Measurements from ENCODE around the gene RPIA. TPM values are rescaled to one million over a fixed set of nuclear protein-coding genes. Genes with fewer than 3 reads are reported as not detected.
"Not testable (repeated sequence)": the region's sequence is repeated elsewhere in the genome, so short reads cannot be mapped to it uniquely, and the experiment has no call there.

RPIA gene
- 29.1 TPM for polyA plus RNA-seq (2012; ENCODE audit: low read depth, missing spikeins)

DNA sequence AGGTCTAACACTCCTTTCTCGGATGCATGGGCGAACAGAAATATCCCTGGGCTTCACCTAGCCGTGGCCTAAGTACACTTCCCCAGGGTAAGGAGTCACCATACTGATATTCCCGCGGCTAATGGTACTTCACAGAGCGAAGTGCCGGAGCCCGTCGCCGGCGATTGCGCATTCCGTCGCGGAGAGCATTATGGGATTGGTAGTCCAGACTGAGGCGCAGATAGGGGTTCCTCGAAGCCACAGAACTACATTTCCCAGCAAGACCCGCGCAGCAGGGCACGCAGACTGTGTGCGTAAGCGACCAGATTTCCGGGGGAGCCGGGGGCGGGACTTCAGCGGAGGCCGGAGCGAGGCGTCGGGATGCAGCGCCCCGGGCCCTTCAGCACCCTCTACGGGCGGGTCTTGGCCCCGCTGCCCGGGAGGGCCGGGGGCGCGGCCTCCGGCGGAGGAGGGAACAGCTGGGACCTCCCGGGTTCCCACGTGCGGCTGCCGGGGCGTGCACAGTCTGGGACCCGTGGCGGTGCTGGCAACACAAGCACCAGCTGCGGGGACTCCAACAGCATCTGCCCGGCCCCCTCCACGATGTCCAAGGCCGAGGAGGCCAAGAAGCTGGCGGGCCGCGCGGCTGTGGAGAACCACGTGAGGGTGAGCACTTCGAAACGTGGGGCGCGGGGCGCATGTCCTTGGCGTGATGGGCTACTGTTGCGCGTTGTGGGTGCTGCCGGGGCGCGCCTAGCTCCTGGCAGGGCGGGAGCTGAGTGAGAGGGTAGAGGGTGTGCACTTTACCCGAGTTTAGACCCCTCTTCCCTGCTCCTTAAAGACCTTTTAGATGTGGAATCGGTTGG is at the start of gene RPIA:
Gene RPIA (plus strand): TSS at position 335 of the 845 bp plus-strand sequence. CDS start 26 bp downstream, at position 361.
- FAIRE-seq (peak; percentile 95), DNase-seq (ENCODE audit: insufficient read length, low spot score) (peak; percentile 88)
- peak; percentile 72; the same call in 1 of the 2 replicates for TF ChIP-seq TAF1 (IDR thresholded peaks at IDR 0.05; ENCODE audit: low read depth, low read length)
- peak; percentile 34; the same call in 1 of the 2 replicates for TF ChIP-seq SPI1 (IDR thresholded peaks at IDR 0.05; ENCODE audit: low read depth, low read length)
- TF ChIP-seq POLR2AphosphoS5 (IDR thresholded peaks at IDR 0.05; ENCODE audit: low read depth, low read length): peak; percentile 79
- peak; percentile 75 for TF ChIP-seq POU2F2 (IDR thresholded peaks at IDR 0.05; ENCODE audit: low read depth, low read length)
- TF ChIP-seq POLR2A (IDR thresholded peaks at IDR 0.05; ENCODE audit: low read depth, low read length): peak; percentile 86
- peak; percentile 8 for TF ChIP-seq PAX5 (IDR thresholded peaks at IDR 0.05; ENCODE audit: insufficient read depth, low read length, severe bottlenecking)

DNA sequence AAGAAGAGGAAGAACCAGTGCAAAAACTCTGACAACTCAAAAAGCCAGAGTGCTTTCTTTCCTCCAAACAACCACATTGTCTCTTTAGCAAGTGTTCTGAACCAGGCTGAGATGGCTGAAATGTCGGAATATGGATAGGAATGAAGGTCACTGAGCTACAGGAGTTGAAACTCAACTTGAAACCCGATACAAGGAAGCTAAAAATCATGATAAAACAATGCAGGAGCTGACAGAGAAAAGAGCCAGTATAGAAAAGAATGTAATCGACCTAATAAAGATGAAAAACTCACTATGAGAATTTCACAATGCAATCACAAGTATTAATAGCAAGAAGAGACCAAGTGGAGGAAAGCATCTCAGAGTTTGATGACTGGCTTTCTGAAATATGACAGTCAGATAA is 49.2 kb upstream of the RPIA start:
- TF ChIP-seq POU2F2 (IDR thresholded peaks at IDR 0.05; ENCODE audit: low read depth, low read length) (no peak), POLR2A (IDR thresholded peaks at IDR 0.05; ENCODE audit: low read depth, low read length) (no peak), SPI1 (IDR thresholded peaks at IDR 0.05; ENCODE audit: low read depth, low read length) (no peak), TAF1 (IDR thresholded peaks at IDR 0.05; ENCODE audit: low read depth, low read length) (no peak)
- FAIRE-seq: no peak
- DNase-seq (ENCODE audit: insufficient read length, low spot score): no peak

DNA sequence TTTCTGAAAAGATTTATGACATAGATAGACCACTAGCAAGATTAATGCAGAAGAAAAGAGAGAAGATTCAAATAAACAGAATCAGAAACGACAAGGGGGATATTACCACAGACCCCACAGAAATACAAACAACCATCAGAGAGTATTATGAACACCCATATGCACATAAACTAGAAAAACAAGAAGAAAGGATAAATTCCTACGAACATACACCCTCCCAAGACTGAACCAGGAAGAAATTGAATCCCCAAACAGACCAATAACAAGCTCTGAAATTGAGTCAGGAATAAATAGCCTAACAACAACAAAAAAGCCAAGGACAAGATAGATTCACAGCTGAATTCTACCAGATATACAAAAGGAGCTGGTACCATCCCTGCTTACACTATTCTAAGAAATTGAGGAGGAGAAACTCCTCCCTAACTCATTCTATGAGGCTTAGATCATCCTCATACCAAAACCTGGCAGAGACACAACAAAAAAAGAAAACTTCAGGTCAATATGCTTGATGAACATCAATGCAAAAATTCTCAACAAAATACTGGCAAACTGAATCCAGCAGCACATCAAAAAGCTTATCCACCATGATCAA is 46.1 kb upstream of the RPIA start:
- DNase-seq (ENCODE audit: insufficient read length, low spot score); FAIRE-seq: not testable (repeated sequence)

DNA sequence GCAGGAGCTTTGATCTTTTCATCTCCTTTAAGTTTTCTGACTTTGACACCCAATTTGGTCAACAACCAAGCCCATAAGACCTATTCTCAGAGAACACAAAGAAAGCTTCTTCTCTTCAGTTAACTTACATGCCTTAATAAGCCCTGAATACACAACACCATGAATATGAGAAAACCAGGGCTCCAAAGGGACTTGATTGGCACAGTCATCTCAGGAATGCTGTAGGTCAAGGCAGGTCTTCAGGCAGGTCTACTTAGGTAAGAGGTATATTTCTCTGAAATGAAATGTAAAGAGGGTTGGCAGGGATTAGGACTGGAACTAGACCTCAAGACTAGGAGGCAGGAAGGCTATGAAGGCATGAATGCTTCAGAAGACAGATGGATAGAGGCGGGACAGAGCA is 39.8 kb upstream of the RPIA start:
- FAIRE-seq: no peak
- DNase-seq (ENCODE audit: insufficient read length, low spot score): no peak
- TF ChIP-seq PAX5 (IDR thresholded peaks at IDR 0.05; ENCODE audit: insufficient read depth, low read length, severe bottlenecking) (no peak), SPI1 (IDR thresholded peaks at IDR 0.05; ENCODE audit: low read depth, low read length) (no peak), POLR2A (IDR thresholded peaks at IDR 0.05; ENCODE audit: low read depth, low read length) (no peak), POU2F2 (IDR thresholded peaks at IDR 0.05; ENCODE audit: low read depth, low read length) (no peak), POLR2AphosphoS5 (IDR thresholded peaks at IDR 0.05; ENCODE audit: low read depth, low read length) (no peak)

DNA sequence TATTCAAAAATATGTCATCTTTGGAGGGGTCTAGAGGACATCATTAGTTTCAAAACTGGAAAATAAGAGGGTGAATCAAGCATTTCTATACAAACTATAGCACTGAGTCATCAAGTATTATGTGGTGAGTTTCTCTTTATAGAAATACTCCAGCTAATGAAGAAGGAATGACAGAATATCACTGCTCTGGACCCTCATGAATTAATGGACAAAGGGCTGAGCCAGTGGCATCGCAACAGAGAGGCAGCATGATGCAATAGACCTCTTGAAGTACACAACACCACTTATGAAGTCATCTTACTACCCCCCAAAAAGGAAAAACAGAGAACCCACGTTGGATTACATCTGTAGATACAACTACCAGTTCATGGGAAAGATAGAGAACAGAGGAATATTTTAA is 36.8 kb upstream of the RPIA start:
- no peak for FAIRE-seq
- TF ChIP-seq PAX5 (IDR thresholded peaks at IDR 0.05; ENCODE audit: insufficient read depth, low read length, severe bottlenecking) (no peak), SPI1 (IDR thresholded peaks at IDR 0.05; ENCODE audit: low read depth, low read length) (no peak), POLR2A (IDR thresholded peaks at IDR 0.05; ENCODE audit: low read depth, low read length) (no peak), POLR2AphosphoS5 (IDR thresholded peaks at IDR 0.05; ENCODE audit: low read depth, low read length) (no peak), POU2F2 (IDR thresholded peaks at IDR 0.05; ENCODE audit: low read depth, low read length) (no peak), TAF1 (IDR thresholded peaks at IDR 0.05; ENCODE audit: low read depth, low read length) (no peak)
- DNase-seq (ENCODE audit: insufficient read length, low spot score): no peak

DNA sequence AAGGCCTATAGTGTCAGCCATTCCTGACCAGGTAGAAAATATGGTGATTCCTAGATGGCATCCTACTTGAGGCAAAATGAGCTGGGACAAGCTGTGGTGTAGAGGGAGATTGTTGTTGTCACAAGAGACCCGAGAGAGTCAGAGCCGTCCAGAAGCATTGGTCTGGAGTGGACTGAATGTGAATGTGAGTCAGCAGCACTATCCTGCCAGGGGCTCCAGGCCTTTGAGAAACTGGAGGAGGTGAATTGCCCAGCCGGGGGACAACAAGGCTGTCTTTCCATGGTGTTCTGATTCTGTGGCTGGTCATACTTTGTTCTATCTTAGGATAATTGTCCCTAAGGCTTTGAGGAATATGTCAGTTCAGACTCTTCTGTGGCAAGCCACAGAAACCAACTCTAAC is 34.8 kb upstream of the RPIA start:
- no peak for FAIRE-seq
- DNase-seq (ENCODE audit: insufficient read length, low spot score): no peak
- TF ChIP-seq POLR2A (IDR thresholded peaks at IDR 0.05; ENCODE audit: low read depth, low read length) (no peak), POU2F2 (IDR thresholded peaks at IDR 0.05; ENCODE audit: low read depth, low read length) (no peak), TAF1 (IDR thresholded peaks at IDR 0.05; ENCODE audit: low read depth, low read length) (no peak), POLR2AphosphoS5 (IDR thresholded peaks at IDR 0.05; ENCODE audit: low read depth, low read length) (no peak)

DNA sequence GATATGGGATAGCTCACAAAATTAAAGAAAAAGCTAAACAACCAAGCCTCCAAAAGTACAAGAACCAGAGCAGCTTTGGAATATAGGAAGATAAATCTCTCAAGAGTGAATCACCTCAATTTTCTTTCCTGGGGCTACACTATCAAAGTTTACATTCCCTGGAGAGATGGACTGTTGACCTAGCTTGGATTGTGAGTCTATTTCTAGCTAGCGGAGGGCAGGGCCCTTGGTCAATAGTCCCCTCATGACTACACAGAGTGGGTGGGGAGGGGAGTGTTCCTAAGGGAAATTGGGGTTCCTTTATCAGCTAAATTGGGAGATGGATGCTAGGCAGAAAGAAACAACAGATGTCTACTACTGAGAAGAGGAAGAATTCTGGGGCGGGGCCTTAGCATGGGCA is 34.3 kb upstream of the RPIA start:
- TF ChIP-seq POLR2AphosphoS5 (IDR thresholded peaks at IDR 0.05; ENCODE audit: low read depth, low read length) (no peak), TAF1 (IDR thresholded peaks at IDR 0.05; ENCODE audit: low read depth, low read length) (no peak), PAX5 (IDR thresholded peaks at IDR 0.05; ENCODE audit: insufficient read depth, low read length, severe bottlenecking) (no peak), POLR2A (IDR thresholded peaks at IDR 0.05; ENCODE audit: low read depth, low read length) (no peak), SPI1 (IDR thresholded peaks at IDR 0.05; ENCODE audit: low read depth, low read length) (no peak), POU2F2 (IDR thresholded peaks at IDR 0.05; ENCODE audit: low read depth, low read length) (no peak)
- DNase-seq (ENCODE audit: insufficient read length, low spot score): no peak
- FAIRE-seq: no peak

DNA sequence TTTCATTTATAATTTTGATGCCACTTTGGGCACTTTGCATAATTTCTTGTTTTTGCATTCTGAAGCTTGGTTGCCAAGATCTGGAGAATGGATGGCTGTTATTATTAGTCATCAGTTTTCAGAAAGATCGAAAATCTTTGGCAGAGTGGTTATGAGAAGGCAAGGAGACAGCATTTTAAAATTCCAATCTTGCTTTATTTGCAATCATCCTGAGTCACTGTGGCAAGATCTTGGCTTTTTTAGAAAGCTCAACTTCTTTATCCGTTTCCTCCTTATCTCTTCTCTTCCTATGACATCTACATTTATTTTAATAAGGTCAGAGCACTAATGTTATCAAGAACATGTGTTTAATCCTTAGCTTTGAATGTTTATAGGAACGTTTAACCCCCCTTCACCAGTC is 33.1 kb upstream of the RPIA start:
- DNase-seq (ENCODE audit: insufficient read length, low spot score) (no peak), FAIRE-seq (no peak)
- TF ChIP-seq POU2F2 (IDR thresholded peaks at IDR 0.05; ENCODE audit: low read depth, low read length): no peak
- TF ChIP-seq PAX5 (IDR thresholded peaks at IDR 0.05; ENCODE audit: insufficient read depth, low read length, severe bottlenecking): no peak
- TF ChIP-seq SPI1 (IDR thresholded peaks at IDR 0.05; ENCODE audit: low read depth, low read length): no peak
- no peak for TF ChIP-seq POLR2AphosphoS5 (IDR thresholded peaks at IDR 0.05; ENCODE audit: low read depth, low read length)
- no peak for TF ChIP-seq TAF1 (IDR thresholded peaks at IDR 0.05; ENCODE audit: low read depth, low read length)

DNA sequence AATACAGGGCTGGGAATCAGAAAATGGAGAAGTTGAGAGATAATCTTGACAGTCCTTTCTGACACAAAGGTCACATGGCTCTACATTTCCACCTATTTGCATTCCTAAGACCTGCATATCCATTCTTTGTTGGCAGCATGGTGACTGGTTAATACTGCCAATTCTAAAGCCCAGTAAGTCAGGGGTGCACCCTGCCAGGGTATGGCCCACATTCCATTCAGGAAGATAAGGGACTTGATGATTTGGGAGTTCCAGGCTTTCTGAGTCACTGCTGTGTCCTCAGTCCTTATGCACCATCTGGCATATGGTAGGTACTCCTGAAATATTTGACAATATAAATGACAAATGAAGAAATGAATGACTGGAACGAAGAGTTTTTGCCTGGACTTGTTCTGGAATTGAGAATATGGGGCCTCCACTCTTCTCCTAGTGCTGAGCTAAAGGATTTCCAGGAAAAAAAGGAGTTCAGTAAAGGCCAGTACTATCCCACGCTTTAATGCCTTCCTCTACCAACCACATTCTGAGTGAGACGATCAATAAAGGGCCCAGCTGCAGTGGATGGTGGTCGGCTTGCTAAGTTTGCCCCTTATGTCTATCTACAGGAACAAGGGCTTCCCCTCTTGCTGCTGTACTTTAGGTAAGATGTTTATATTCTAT is 32.5 kb upstream of the RPIA start:
- FAIRE-seq: no peak
- DNase-seq (ENCODE audit: insufficient read length, low spot score): no peak
- no peak for TF ChIP-seq POU2F2 (IDR thresholded peaks at IDR 0.05; ENCODE audit: low read depth, low read length)
- TF ChIP-seq SPI1 (IDR thresholded peaks at IDR 0.05; ENCODE audit: low read depth, low read length): no peak
- no peak for TF ChIP-seq PAX5 (IDR thresholded peaks at IDR 0.05; ENCODE audit: insufficient read depth, low read length, severe bottlenecking)
- no peak for TF ChIP-seq POLR2AphosphoS5 (IDR thresholded peaks at IDR 0.05; ENCODE audit: low read depth, low read length)
- no peak for TF ChIP-seq TAF1 (IDR thresholded peaks at IDR 0.05; ENCODE audit: low read depth, low read length)
- no peak for TF ChIP-seq POLR2A (IDR thresholded peaks at IDR 0.05; ENCODE audit: low read depth, low read length)

Measured in GM12891 (cell line).